AG09319 (cell line): ENCODE measurements around the gene NOL4L.

Source experiments
- DNase-seq: peaks from one replicate; pipeline ENCODE4 v3.0.0-alpha.2; 2010; ENCODE audit warnings: low read depth; ENCODE audit errors: extremely low read depth
- CTCF ChIP-seq: IDR thresholded peaks from 2 replicates; pipeline ENCODE4 v1.5.1; 2011; ENCODE audit warnings: low read depth, mild to moderate bottlenecking, inconsistent platforms, low read length, moderate library complexity

Gene NOL4L

GRCh38 chr20:32507998-32508774, 76.9 kb downstream of the NOL4L start:
- no peak for TF ChIP-seq CTCF
- no peak for DNase-seq

GRCh38 chr20:32506721-32507120, 78.4 kb downstream of the NOL4L start:
- no peak for DNase-seq
- TF ChIP-seq CTCF, result no peak

GRCh38 chr20:32505723-32506473, 79.2 kb downstream of the NOL4L start:
- no peak for TF ChIP-seq CTCF
- DNase-seq, result no peak

GRCh38 chr20:32501709-32502108, 83.4 kb downstream of the NOL4L start:
- DNase-seq, result no peak
- no peak for TF ChIP-seq CTCF

GRCh38 chr20:32497589-32498224, 87.4 kb downstream of the NOL4L start:
- no peak for TF ChIP-seq CTCF
- DNase-seq, result no peak

- DNase-seq, result no peak
- TF ChIP-seq CTCF, result no peak
Measured at GRCh38 chr20:32496811-32497533, 88.2 kb downstream of the NOL4L start.

- TF ChIP-seq CTCF, result no peak
- DNase-seq, result no peak
Measured at GRCh38 chr20:32495949-32496348, 89.2 kb downstream of the NOL4L start.
